Effector memory CD4-positive, alpha-beta T cell (primary cell): ENCODE measurements around the gene MYOM1.
"Not testable (repeated sequence)": the region's sequence is repeated elsewhere in the genome, so short reads cannot be mapped to it uniquely, and the experiment has no call there.

Experiments used
- DNase-seq, 3 donors: peaks; one replicate each; pipeline ENCODE4 v3.0.0-alpha.2; 2020
- H3K27ac ChIP-seq: 2 replicates; pipeline ENCODE4 v1.7.0; 2013; ENCODE audit warnings: mild to moderate bottlenecking, low read length, moderate library complexity; ENCODE audit not compliant: insufficient read depth, poor library complexity, severe bottlenecking
- H3K27me3 ChIP-seq: replicated peaks from 2 replicates; pipeline ENCODE4 v1.7.0; 2013; ENCODE audit warnings: mild to moderate bottlenecking, low read length; ENCODE audit not compliant: insufficient read depth, control insufficient read depth, poor library complexity, severe bottlenecking
- H3K36me3 ChIP-seq: 2 replicates; pipeline ENCODE4 v1.7.0; 2013; ENCODE audit warnings: mild to moderate bottlenecking, low read length, moderate library complexity; ENCODE audit not compliant: control insufficient read depth, insufficient read depth
- H3K4me1 ChIP-seq: 2 replicates; pipeline ENCODE4 v1.7.0; 2013; ENCODE audit warnings: low read length, mild to moderate bottlenecking; ENCODE audit not compliant: control insufficient read depth, insufficient read depth, poor library complexity, severe bottlenecking
- H3K4me3 ChIP-seq: 2 replicates; pipeline ENCODE4 v1.7.0; 2013; ENCODE audit warnings: low read length, low read depth, mild to moderate bottlenecking; ENCODE audit not compliant: insufficient read depth, poor library complexity, severe bottlenecking
- H3K9me3 ChIP-seq: 2 replicates; pipeline ENCODE4 v1.7.0; 2013; ENCODE audit warnings: mild to moderate bottlenecking, low read length, moderate library complexity; ENCODE audit not compliant: control insufficient read depth

The MYOM1 gene

DNA sequence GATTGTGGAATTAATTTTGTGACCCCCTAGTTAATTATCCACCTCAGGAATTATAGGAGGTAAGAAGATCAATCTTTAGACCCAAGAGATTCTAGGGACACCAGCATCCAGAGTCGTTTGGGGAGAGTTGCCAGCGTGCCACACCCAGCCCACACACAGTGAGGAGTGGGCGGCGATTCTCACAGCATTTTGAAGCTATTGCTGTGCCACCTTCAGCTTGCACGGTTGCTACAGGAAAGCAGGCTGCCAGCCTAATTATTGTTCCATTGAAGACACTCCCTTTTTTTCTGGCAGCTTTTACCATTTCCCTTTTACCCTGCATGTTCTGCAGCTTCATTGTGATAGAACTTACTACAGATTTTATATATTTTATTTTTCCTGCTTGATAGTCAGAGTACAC is 14.7 kb upstream of the MYOM1 start:
- H3K9me3 ChIP-seq = no peaks in the 10 kb centered on the region
- no peaks in the 10 kb centered on the region for H3K4me1 ChIP-seq
- no peak overlapping the region for H3K4me3 ChIP-seq
- no peak for DNase-seq
- H3K27me3 ChIP-seq = no peaks in the 10 kb centered on the region
- H3K27ac ChIP-seq = no peak overlapping the region
- H3K36me3 ChIP-seq = no peaks in the 10 kb centered on the region

GRCh38 chr18:3233433-3234168 is 13.8 kb upstream of the MYOM1 start:
- Histone ChIP-seq H3K4me1 (no peaks in the 10 kb centered on the region), H3K4me3 (no peak overlapping the region), H3K9me3 (no peaks in the 10 kb centered on the region), H3K27ac (no peak overlapping the region), H3K27me3 (no peaks in the 10 kb centered on the region), H3K36me3 (no peaks in the 10 kb centered on the region)
- no peak for DNase-seq

DNA sequence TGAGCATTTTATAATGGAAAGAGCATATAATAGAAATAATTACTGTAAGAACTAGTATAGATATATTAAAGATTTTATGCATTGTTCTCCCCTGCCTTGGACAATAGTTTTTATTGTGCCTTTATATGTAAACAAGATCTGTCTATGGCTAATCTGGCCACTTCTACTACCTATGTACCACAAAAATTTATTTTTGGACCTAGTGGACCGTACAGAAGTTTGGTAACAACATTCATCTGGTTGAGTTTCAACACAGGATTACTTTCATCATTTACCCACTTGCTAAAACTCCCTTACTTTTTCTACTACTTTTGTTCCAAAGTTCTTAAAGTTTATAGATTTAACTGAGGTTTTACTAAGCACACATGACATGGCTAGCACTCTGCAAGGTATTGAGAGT is 13.2 kb upstream of the MYOM1 start:
- no peaks in the 10 kb centered on the region for H3K36me3 ChIP-seq
- H3K4me1 ChIP-seq = no peaks in the 10 kb centered on the region
- H3K9me3 ChIP-seq = no peaks in the 10 kb centered on the region
- no peak overlapping the region for H3K4me3 ChIP-seq
- no peaks in the 10 kb centered on the region for H3K27me3 ChIP-seq
- DNase-seq = no peak
- no peak overlapping the region for H3K27ac ChIP-seq

GRCh38 chr18:3230401-3231334 is 10.9 kb upstream of the MYOM1 start:
- H3K4me3 ChIP-seq = no peak overlapping the region
- H3K4me1 ChIP-seq = no peaks in the 10 kb centered on the region
- no peak for DNase-seq
- no peaks in the 10 kb centered on the region for H3K36me3 ChIP-seq
- H3K27ac ChIP-seq = no peak overlapping the region
- H3K27me3 ChIP-seq = no peaks in the 10 kb centered on the region
- H3K9me3 ChIP-seq = no peaks in the 10 kb centered on the region

DNA sequence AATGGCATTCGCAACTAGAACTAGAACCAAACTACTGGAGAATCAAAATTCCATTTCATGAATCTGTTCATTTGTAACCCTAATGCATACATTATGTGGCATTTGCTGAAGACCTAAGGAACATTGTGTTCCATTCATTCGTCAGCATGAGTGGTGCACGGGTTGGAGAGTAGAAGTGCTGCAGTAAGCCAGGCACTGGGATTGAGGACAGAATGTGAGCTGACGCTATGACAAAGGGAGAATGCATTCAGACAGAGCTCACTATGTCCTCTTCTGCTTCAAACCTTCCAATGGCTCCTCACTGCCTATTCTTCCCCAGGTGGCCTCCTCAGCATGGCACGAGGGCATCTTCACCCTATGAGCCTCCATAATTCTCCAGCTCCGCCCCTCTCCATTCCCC is 6.3 kb upstream of the MYOM1 start:
- H3K4me1 ChIP-seq = no peaks in the 10 kb centered on the region
- H3K9me3 ChIP-seq = no peaks in the 10 kb centered on the region
- no peaks in the 10 kb centered on the region for H3K27me3 ChIP-seq
- H3K27ac ChIP-seq = no peak overlapping the region
- DNase-seq = no peak
- H3K36me3 ChIP-seq = no peaks in the 10 kb centered on the region
- H3K4me3 ChIP-seq = no peak overlapping the region

DNA sequence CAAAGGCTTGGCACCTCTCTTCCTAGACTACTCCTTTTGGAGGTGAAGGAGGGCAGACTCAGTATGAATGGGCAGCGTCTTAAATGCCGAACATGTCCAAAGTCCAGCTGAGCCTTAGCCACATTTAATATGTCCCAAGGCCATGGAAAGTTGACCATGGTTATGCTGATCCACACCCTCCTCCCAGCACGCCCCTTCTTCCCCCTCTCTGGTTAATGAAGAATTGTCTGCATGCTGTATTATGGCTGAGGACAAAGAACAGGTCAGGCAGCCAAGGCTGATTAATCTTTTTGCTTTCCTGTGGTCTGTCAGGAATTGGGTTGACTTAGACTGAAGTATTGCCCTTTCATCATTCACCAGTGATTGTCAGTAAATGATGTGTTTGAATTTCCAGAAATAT is 5.8 kb upstream of the MYOM1 start:
- H3K36me3 ChIP-seq = no peaks in the 10 kb centered on the region
- no peaks in the 10 kb centered on the region for H3K27me3 ChIP-seq
- H3K4me1 ChIP-seq = no peaks in the 10 kb centered on the region
- H3K4me3 ChIP-seq = no peak overlapping the region
- H3K27ac ChIP-seq = no peak overlapping the region
- H3K9me3 ChIP-seq = no peaks in the 10 kb centered on the region
- no peak for DNase-seq

DNA sequence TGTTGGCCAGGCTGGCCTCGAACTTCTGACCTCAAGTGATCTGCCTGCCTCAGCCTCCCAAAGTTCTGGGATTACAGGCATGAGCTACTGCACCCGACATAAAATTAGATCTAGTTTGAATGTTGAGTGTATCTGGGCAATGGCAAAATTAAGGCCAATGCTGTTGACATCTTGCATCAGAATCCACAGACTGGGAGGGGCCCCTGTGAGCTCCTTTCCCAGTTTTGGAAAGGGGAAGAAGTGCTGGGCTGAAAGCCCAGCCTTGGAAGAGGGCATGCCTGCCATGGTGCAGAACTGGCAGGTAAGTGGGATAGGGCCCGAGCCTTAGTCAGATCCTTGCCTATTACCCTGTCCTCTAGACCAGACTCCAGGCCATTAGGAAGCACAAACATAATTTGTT is 4.5 kb upstream of the MYOM1 start:
- Histone ChIP-seq H3K27me3 (no peaks in the 10 kb centered on the region), H3K4me1 (no peaks in the 10 kb centered on the region), H3K9me3 (no peaks in the 10 kb centered on the region), H3K27ac (no peak overlapping the region), H3K4me3 (no peak overlapping the region), H3K36me3 (no peaks in the 10 kb centered on the region)
- DNase-seq = no peak

- no peak overlapping the region for H3K27ac ChIP-seq
- DNase-seq = no peak
- no peaks in the 10 kb centered on the region for H3K27me3 ChIP-seq
- no peaks in the 10 kb centered on the region for H3K36me3 ChIP-seq
- H3K4me3 ChIP-seq = no peak overlapping the region
- no peaks in the 10 kb centered on the region for H3K4me1 ChIP-seq
- H3K9me3 ChIP-seq = no peaks in the 10 kb centered on the region
Measured at GRCh38 chr18:3223356-3223755, 3.6 kb upstream of the MYOM1 start.

DNA sequence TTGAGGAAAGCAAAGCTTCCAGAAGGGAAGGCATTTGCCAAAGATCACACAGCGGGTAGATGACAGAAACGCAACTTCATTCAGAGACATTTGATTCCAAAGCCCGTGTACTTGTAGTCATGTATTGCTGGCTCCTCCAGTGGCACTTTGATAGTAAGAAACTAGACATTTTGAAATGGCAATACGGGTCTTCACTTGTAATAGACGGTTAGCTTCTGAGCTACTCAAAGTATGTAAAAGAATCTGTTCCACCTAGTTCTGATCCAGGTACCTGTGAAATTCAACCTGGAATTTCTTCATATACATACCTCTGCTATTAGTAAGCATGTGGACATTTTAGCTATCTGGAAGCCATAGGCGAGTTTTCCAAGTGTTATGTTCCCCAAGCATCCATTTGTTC is 1.7 kb upstream of the MYOM1 start:
- Histone ChIP-seq H3K27me3 (no peaks in the 10 kb centered on the region), H3K36me3 (no peaks in the 10 kb centered on the region), H3K27ac (no peak overlapping the region), H3K4me3 (no peak overlapping the region), H3K9me3 (no peaks in the 10 kb centered on the region), H3K4me1 (no peaks in the 10 kb centered on the region)
- no peak for DNase-seq

- not testable (repeated sequence) for H3K4me1 ChIP-seq, DNase-seq, H3K27ac ChIP-seq, H3K4me3 ChIP-seq, H3K36me3 ChIP-seq, H3K9me3 ChIP-seq, H3K27me3 ChIP-seq
Measured at GRCh38 chr18:3220868-3221267, 1.1 kb upstream of the MYOM1 start.
